GM19452 (cell line): ENCODE measurements around the gene ETFRF1.

Experiments
- ATAC-seq: cut with Tn5 transposase; IDR thresholded peaks from one replicate; pipeline ENCODE4 v1.9.1; 2021; ENCODE audit not compliant: unreplicated experiment

Gene ETFRF1

GRCh38 chr12:25195056-25195971, at the start of gene ETFRF1, which contains the start of gene DNAI7:
TSS of gene ETFRF1 (plus strand) at chr12:25195237. CDS start at chr12:25203957, 8,720 bp downstream.
TSS of gene DNAI7 (minus strand) at chr12:25195160. CDS start at chr12:25195078, 82 bp downstream.
- ATAC-seq: peak; percentile 90

- no peak for ATAC-seq
These were observed 48.4 kb upstream of the ETFRF1 start for GRCh38 chr12:25146686-25147085.

GRCh38 chr12:25151476-25151875, 43.6 kb upstream of the ETFRF1 start:
- no peak for ATAC-seq

- ATAC-seq: no peak
These were observed 43.0 kb upstream of the ETFRF1 start for GRCh38 chr12:25152055-25152454.

GRCh38 chr12:25155022-25155576, 39.9 kb upstream of the ETFRF1 start:
- peak; percentile 49 for ATAC-seq

- no peak for ATAC-seq
These were observed 39.0 kb upstream of the ETFRF1 start for GRCh38 chr12:25156061-25156460.

- ATAC-seq: no peak
These were observed 32.2 kb upstream of the ETFRF1 start for GRCh38 chr12:25162866-25163265.

- no peak for ATAC-seq
These were observed 12.3 kb upstream of the ETFRF1 start for GRCh38 chr12:25182765-25183164.

GRCh38 chr12:25184132-25184531, 10.9 kb upstream of the ETFRF1 start:
- no peak for ATAC-seq

GRCh38 chr12:25186038-25186787, 8.8 kb upstream of the ETFRF1 start:
- peak; percentile 43 for ATAC-seq

GRCh38 chr12:25186788-25187402, 8.1 kb upstream of the ETFRF1 start:
- ATAC-seq: peak; percentile 90

- no peak for ATAC-seq
These were observed 7.3 kb upstream of the ETFRF1 start for GRCh38 chr12:25187781-25188180.

GRCh38 chr12:25189656-25190055, 5.4 kb upstream of the ETFRF1 start:
- no peak for ATAC-seq

- ATAC-seq: no peak
These were observed 4.2 kb upstream of the ETFRF1 start for GRCh38 chr12:25190793-25191192.

GRCh38 chr12:25194214-25194613, 823 bp upstream of the ETFRF1 start:
- ATAC-seq: no peak

- no peak for ATAC-seq
These were observed 348 bp upstream of the ETFRF1 start for GRCh38 chr12:25194722-25195055.

GRCh38 chr12:25197608-25198007, 2.6 kb downstream of the ETFRF1 start:
- no peak for ATAC-seq

GRCh38 chr12:25200703-25201102, 5.7 kb downstream of the ETFRF1 start:
- ATAC-seq: no peak

GRCh38 chr12:25202137-25202536, 7.1 kb downstream of the ETFRF1 start:
- no peak for ATAC-seq

- no peak for ATAC-seq
These were observed 12.4 kb downstream of the ETFRF1 start for GRCh38 chr12:25207411-25207810.

GRCh38 chr12:25207846-25208245, 12.8 kb downstream of the ETFRF1 start:
- ATAC-seq: no peak
